Measurements from ENCODE around the gene POTEG. TPM values are rescaled to one million over a fixed set of nuclear protein-coding genes. Genes with fewer than 3 reads are reported as not detected.
A peak's percentile ranks its signal among the peaks of the same experiment; 100 is the strongest.
"Not testable (repeated sequence)": the region's sequence is repeated elsewhere in the genome, so short reads cannot be mapped to it uniquely, and the experiment has no call there.

POTEG gene
- not detected for total RNA-seq
- long read RNA-seq: 0 reads

GRCh38 chr14:19434241-19434640 is at the start of gene POTEG:
Gene POTEG, minus strand, starts transcription at chr14:19434341. Its CDS starts 52 bp downstream, at chr14:19434289.
- H3K27ac ChIP-seq; H3K4me1 ChIP-seq; H3K27me3 ChIP-seq; ATAC-seq; H3K36me3 ChIP-seq; H3K4me3 ChIP-seq; DNase-seq; H3K9me3 ChIP-seq; intact Hi-C loops (cut with DNase I): not testable (repeated sequence)

DNA sequence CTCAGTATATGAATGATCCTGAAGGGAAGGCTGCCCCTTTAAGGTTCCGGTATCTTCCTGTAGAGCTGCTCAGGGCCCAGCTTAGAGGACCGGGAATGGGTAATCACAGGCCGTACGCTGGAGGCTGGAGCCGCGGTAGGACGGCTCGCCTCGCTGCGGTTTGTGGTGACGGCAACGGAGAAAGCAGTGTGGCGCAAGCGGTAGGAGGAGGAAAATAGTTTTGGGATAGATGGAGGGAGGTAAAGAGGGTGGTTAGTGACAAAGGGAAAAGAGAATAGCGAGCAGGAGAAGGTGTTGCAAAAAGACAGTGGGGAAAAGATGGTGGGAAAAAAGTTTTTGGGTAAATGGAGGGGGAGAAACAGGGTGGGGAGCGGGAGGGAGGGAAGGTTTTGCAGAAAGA is 48.0 kb upstream of the POTEG start:
- H3K4me1 ChIP-seq; H3K9me3 ChIP-seq; H3K4me3 ChIP-seq; DNase-seq; ATAC-seq; intact Hi-C loops (cut with DNase I); H3K36me3 ChIP-seq; H3K27me3 ChIP-seq; H3K27ac ChIP-seq: not testable (repeated sequence)

DNA sequence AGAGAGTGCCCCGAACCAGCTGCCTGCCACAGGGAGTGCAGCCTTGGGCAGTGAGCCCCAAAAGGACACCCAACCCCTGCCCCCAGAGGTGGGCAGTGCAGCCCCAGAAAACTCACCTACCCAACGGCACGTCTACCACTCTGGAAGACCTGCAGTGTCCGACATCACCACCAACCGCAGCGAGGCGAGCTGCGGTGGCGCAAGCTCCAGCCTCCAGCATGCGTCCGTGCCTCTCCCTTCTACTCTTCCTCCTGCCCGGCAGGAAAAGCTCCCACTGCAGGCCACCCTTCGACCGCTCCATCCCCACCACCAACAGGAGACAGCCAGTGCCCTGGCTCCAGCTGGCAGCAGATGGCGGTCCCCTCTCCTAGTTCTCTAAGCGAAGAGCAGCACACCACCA is 47.3 kb upstream of the POTEG start:
- H3K27me3 ChIP-seq; H3K4me1 ChIP-seq; H3K9me3 ChIP-seq; H3K36me3 ChIP-seq; H3K27ac ChIP-seq; intact Hi-C loops (cut with DNase I); H3K4me3 ChIP-seq: not testable (repeated sequence)
- peak; percentile 3 for ATAC-seq
- peak; percentile 25 for DNase-seq

DNA sequence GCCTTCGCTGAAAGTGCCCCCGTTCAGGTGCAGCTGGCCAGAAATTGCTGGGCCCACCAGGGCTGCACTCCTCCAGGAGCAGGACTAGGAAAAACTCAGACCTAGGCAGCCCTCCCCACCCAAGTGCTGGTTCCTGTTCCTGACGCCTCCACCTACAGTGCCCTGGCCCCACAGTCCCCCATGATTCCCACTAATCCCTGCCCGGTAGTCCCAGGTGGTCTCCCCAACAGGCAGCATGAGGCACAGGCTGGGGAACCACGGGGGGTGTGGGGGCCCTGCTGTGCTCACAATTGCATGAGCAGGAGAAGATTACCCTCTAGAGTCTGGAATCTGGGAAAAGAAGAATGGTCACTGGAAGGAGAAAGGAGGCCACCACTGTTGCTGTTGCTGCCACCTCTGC is 46.4 kb upstream of the POTEG start:
- ATAC-seq: peak; percentile 24
- DNase-seq; H3K36me3 ChIP-seq; intact Hi-C loops (cut with DNase I); H3K9me3 ChIP-seq; H3K27me3 ChIP-seq; H3K4me3 ChIP-seq; H3K4me1 ChIP-seq; H3K27ac ChIP-seq: not testable (repeated sequence)

DNA sequence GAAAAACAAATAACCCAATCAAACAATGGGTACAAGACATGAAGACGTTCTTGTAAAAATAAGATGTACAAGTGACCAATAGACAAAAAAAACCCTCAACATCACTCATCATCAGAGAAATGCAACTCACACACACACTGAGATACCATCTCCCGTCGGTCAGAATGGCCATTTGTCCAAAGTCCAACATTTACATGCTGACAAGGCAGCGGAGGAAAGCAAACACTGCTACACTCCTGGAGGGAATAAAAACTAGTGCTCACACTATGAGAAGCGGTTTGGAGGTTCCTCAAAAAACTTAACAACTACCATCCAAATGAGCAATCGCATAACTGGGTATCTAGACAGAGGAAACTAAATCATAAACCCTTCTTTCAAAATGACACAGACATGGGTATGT is 11.6 kb upstream of the POTEG start:
- DNase-seq; H3K36me3 ChIP-seq; H3K27ac ChIP-seq; H3K4me3 ChIP-seq; H3K4me1 ChIP-seq; intact Hi-C loops (cut with DNase I); H3K9me3 ChIP-seq; ATAC-seq; H3K27me3 ChIP-seq: not testable (repeated sequence)

DNA sequence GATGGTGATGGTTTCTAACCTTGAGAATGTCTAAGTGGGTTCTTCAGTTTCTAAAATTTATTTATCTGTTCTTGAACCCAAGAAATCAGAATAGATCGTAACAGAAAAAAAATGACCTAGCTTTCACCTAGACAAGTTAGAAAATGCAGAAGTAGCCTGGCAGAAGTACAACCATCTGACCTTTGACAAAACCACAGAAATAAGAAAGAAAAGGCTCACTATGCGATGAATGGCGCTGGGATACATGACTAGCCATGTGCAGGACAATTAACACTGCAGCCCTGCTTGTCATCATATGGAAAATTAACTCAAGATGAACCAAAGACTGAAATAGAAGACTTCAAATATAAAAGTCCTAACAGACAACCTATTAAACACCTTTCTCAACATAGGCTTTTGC is 5.7 kb upstream of the POTEG start:
- H3K36me3 ChIP-seq; H3K9me3 ChIP-seq; DNase-seq; H3K4me3 ChIP-seq; ATAC-seq; H3K4me1 ChIP-seq; H3K27ac ChIP-seq; H3K27me3 ChIP-seq; intact Hi-C loops (cut with DNase I): not testable (repeated sequence)

GRCh38 chr14:19439219-19439618 is 5.1 kb upstream of the POTEG start:
- H3K27me3 ChIP-seq; ATAC-seq; H3K27ac ChIP-seq; H3K4me1 ChIP-seq; DNase-seq; intact Hi-C loops (cut with DNase I); H3K4me3 ChIP-seq; H3K9me3 ChIP-seq; H3K36me3 ChIP-seq: not testable (repeated sequence)

- DNase-seq; H3K9me3 ChIP-seq; H3K4me1 ChIP-seq; intact Hi-C loops (cut with DNase I); H3K27ac ChIP-seq; H3K36me3 ChIP-seq; H3K4me3 ChIP-seq; H3K27me3 ChIP-seq: not testable (repeated sequence)
- ATAC-seq: peak; percentile 28
Observed at GRCh38 chr14:19437126-19437443, 2.9 kb upstream of the POTEG start.

DNA sequence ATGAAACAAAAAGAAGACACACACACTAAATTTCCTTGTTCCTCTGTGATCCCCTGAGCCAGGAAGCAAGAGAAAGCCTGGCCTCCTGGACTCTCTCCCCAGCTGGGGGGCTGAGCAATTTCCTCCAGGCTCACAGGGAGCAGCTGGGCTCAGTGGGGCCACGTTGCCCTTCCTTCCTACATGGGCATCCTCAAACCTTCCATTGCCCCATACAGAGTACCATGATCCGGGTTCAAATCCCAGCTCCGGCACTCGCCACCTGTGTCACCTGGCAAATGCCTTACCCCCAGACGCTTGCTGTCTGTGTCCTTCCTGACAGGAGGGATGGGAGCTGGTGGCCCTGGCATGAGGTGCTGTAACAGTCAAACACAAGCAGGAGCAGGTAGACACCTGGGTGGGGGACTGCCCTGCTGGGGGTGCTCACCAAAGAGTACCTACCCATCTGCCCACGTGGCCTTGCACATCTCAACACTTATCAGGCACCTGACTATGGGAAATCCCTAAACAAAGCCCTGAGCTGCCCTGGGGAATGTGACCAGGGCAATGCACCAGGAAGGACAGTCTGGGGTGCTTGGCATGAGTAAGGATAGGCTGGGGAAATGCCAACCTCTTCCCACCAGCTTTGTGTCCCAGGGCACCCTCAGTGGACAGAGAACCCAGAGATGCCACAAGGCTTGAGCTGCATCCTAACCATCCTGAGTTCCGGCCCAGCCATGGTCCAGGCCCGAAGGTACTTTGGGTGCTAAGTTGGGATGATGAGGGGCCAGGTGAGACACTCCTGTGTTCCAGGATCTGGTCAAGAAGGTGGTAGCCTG is 2.4 kb upstream of the POTEG start:
- ATAC-seq: peak; percentile 51

GRCh38 chr14:19435852-19436251 is 1.7 kb upstream of the POTEG start:
- not testable (repeated sequence) for H3K4me3 ChIP-seq, H3K9me3 ChIP-seq

More for the DNA sequence above, 2.4 kb upstream of the POTEG start:
- DNase-seq: peak; percentile 39
- H3K27ac ChIP-seq; H3K9me3 ChIP-seq; H3K4me3 ChIP-seq; H3K27me3 ChIP-seq; intact Hi-C loops (cut with DNase I); H3K4me1 ChIP-seq; H3K36me3 ChIP-seq: not testable (repeated sequence)

DNA sequence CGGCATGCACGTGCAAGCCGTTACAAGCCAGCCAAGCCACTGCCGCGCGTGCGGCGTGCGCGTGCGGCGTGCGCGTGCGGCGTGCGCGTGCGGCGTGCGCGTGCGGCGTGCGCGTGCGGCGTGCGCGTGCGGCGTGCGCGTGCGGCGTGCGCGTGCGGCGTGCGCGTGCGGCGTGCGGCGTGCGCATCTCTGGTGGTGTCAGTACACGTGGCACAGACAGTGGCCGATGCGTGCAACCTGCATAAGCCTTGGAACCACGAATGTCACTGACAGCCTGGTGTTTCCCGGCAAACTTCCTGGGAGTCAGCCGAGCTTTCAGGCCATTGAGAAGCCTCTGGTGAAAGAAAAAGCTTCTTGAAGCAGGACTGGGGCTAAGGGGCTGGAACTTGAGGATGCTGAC is 750 bp upstream of the POTEG start:
- H3K36me3 ChIP-seq; H3K9me3 ChIP-seq; ATAC-seq; H3K27ac ChIP-seq; H3K4me1 ChIP-seq; H3K27me3 ChIP-seq; H3K4me3 ChIP-seq; intact Hi-C loops (cut with DNase I): not testable (repeated sequence)
- peak; percentile 35 for DNase-seq

More at GRCh38 chr14:19435852-19436251, 1.7 kb upstream of the POTEG start:
- DNase-seq; H3K36me3 ChIP-seq; H3K27me3 ChIP-seq; H3K4me1 ChIP-seq; H3K27ac ChIP-seq; intact Hi-C loops (cut with DNase I): not testable (repeated sequence)
- peak; percentile 24 for ATAC-seq

GRCh38 chr14:19433765-19434164 is 376 bp downstream of the POTEG start:
- peak; percentile 32 for DNase-seq
- not testable (repeated sequence) for H3K9me3 ChIP-seq, H3K27ac ChIP-seq

DNA sequence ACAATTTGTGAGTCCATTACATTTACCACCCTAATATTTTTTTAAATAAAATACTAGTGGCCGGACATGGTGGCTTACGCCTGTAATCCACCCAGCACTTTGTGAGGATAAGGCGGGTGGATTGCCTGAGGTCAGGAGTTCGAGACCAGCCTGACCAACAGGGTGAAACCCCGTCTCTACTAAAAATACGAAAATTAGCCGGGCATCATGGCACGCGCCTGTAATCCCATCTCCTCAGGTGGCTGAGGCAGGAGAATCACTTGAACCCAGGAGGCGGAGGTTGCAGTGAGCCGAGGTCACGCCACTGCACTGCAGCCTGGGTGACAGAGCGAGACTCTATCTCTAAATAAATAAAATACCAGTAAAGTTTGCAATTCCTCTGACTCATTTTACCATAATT is 25.6 kb downstream of the POTEG start:
- H3K4me3 ChIP-seq; H3K36me3 ChIP-seq; DNase-seq; H3K27me3 ChIP-seq; H3K9me3 ChIP-seq; H3K27ac ChIP-seq; ATAC-seq; H3K4me1 ChIP-seq; intact Hi-C loops (cut with DNase I): not testable (repeated sequence)

More at GRCh38 chr14:19433765-19434164, 376 bp downstream of the POTEG start:
- ATAC-seq; H3K36me3 ChIP-seq; intact Hi-C loops (cut with DNase I); H3K4me3 ChIP-seq; H3K27me3 ChIP-seq; H3K4me1 ChIP-seq: not testable (repeated sequence)

- H3K9me3 ChIP-seq; H3K4me3 ChIP-seq; H3K27ac ChIP-seq; intact Hi-C loops (cut with DNase I); H3K36me3 ChIP-seq; H3K27me3 ChIP-seq; H3K4me1 ChIP-seq; DNase-seq; ATAC-seq: not testable (repeated sequence)
Observed at GRCh38 chr14:19402097-19402496, 32.0 kb downstream of the POTEG start.

- DNase-seq: peak; percentile 58
- H3K27ac ChIP-seq; intact Hi-C loops (cut with DNase I); H3K27me3 ChIP-seq; H3K4me1 ChIP-seq; H3K4me3 ChIP-seq; H3K36me3 ChIP-seq; H3K9me3 ChIP-seq: not testable (repeated sequence)
- peak; percentile 61 for ATAC-seq
Observed at GRCh38 chr14:19394727-19395126, 39.4 kb downstream of the POTEG start.
